Head of caudate nucleus (tissue), 42 donors: ENCODE data around the gene FAT2.

ENCODE experiments used
- DNase-seq, 42 donors: peaks; one replicate each; pipeline versions ENCODE4 v3.0.0 to v3.0.0-alpha.2; 2020 to 2021; ENCODE audit warnings: mixed read lengths in 7 of 42
- intact Hi-C: fragments of 100-400 bp; cut with DNase I; formaldehyde crosslinking; loops from one replicate; pipeline ENCODE4 v1.15.0; 2022

FAT2 gene

DNA sequence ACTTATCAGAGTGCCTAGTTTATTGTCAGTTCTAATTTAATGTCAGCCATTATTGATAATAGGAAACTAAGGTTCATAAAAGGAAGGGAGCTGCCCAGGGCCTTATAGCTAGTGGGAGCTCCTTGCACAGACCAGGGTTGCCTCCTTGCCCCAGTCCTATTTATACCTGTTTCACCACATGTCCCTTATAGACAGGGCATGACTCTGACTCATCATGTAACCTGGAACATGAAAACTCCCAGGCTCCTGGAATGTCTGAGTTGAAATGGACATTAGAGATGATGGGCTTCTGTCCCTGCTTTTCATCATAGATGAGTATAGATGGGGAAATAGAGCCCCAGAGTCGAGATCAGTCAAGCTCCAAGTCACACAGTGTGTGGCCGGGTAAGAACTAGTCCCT is 21.1 kb downstream of the FAT2 start:
- no peak for DNase-seq
- intact Hi-C loops: no loop called here

- intact Hi-C loops: no loop called here
- peak in 18 of 42 donors; percentile 21 to 71 (median 36) for DNase-seq
Measured at GRCh38 chr5:151569132-151570046, 21.7 kb downstream of the FAT2 start.

DNA sequence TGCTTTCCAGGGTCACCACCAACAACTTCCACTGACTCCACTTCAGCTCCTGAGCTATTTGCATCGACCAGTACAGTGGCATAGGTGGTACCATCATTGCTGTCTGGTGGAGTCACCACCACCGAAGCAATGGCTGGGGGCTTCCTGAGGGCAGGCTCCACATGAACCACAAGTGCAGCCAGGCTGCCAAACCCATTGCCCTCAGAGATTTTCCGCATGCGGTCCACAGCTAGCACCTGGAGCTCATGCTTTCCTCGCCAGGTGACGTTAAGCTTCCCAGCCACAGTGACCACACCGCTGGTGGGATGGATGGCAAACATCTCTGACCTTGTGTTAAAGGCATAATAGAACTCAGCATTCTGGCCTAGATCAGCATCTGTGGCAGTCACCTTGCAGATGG is 23.1 kb downstream of the FAT2 start:
- intact Hi-C loops: no loop called here

GRCh38 chr5:151565971-151566370 is 25.2 kb downstream of the FAT2 start:
- no peak for DNase-seq
- intact Hi-C loops: no loop called here

More for the DNA sequence above, 23.1 kb downstream of the FAT2 start:
- DNase-seq: no peak

DNA sequence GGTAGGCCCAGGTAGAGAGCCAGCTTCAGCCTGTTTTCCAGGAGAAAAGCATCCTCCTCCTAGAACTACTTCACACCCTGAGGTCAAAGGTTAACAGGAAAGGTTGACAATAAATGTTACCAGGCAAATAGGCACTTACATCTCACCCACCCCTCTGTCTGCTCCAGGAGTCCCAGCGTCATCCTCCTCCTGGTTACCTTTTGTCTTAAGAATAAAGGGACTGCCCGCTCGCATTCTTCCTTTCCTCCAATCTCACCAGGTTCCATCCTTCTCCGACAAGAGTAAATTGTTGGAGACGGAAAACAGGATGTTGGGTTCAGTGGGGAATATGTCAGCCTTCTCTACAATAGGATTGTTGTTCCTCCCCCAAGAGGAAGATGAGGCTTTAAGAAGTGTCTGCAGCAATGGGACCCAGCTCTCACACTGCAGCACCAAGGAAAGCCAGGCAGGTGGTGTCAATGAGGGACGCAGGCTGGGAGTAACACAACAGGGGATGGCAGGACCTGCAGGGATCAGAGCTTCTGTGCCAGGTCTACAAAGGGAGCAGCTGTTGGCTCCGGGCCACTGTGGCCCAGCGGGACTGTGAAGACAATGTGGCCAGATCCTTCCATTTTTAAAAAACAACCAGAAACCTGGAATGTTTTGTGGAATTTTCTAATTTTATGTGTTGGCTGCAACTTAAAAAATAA is 29.0 kb downstream of the FAT2 start:
- intact Hi-C loops: no loop called here
- DNase-seq: no peak

DNA sequence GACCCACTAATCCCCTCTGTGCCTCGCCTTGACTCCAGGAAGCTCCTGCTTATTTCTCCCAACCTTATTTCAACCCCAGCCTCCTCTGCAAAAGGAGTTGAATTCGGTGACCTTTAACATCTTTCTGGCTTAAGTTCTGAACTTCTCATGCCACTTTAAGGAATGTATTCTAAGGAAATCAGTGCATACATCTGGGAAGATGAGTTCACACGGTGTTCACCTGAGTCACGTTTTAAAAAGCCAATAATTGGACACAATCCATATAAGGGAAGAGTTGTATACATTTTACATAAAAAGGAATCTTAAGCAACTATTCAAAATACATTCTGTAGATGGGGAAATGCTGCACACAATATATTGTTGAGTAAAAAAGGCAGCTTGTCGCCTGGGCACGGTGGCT is 33.2 kb downstream of the FAT2 start:
- no peak for DNase-seq
- intact Hi-C loops: no loop called here

DNA sequence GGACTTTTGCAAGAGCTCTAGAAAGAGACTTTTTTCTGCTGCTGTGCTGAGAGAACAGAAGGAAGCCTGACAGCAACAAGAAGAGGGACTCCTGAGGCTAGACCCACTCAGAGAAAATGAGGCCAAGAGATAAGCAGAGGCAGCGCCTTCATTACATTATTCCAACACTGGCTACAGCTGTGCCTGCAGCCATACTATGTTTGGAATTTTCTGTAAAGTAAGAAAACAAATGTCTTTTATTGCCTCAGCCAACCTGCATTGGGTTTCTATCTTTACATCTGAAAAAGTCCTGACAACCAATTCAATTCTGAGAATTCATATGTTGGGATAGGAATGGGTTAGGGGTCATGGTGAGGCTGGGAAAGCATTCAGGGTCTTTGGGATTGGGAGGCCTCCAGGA is 33.7 kb downstream of the FAT2 start:
- DNase-seq: no peak
- intact Hi-C loops: no loop called here

- intact Hi-C loops: no loop called here
- DNase-seq: peak in 18 of 42 donors; percentile 13 to 49 (median 18)
Measured at GRCh38 chr5:151556806-151557205, 34.3 kb downstream of the FAT2 start.

DNA sequence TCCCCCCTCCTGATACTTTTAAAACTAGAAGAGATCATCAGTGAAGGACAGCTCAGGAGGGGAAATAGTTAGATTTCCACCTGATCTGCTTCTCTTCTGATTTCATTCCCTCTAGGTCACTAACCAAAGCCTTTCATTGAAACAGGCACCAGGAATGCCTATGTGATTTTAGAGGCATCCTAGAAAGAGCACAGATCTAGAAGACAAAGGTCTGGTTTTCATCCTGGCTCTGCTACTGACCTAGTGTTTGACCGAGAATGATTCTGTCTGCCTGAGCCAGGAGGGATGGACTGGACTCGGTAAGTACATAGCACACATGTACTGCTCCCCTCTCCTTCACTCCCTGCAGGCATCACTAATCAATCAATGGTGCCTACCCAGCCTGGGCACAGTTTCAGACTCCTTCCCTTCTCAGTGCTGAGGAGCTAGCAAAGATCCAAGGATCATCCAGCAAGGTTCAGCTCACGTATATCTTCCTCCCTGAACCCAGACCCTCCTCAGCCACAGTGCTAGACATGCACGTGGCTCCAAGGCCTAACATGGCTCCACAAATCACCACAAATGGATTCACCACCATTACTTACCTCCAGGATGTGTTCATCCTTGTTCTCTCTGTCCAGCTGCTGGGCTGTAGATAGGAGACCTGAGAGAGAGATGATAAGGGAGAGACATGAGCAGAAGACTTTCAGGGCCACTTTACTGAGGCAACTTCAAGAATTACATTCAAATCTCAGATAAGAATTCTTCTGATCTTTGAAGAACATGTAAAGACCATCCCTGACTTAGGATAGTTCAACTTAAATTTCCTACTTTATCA is 35.2 kb downstream of the FAT2 start:
- no peak for DNase-seq
- intact Hi-C loops: no loop called here

DNA sequence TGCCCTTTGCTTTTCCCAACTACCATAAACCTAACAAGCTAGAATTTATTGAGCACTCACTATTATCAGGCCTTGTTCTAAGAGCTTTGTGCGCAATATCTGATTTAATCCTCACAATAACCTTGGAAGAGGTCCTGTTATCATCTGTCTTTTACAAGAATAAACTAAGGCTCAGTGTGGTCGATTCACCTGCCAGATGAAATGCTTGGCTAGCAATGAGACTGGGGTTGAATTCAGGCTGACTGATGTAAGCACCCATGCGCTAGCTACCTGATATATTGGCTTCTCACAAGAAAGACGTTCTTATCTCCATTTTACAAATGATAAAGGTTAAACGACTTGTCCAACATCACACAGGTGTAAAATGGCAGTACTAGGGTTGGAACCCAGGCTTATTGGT is 37.4 kb downstream of the FAT2 start:
- DNase-seq: no peak
- intact Hi-C loops: no loop called here

- no peak for DNase-seq
- intact Hi-C loops: no loop called here
Measured at GRCh38 chr5:151553130-151553670, 37.9 kb downstream of the FAT2 start.

DNA sequence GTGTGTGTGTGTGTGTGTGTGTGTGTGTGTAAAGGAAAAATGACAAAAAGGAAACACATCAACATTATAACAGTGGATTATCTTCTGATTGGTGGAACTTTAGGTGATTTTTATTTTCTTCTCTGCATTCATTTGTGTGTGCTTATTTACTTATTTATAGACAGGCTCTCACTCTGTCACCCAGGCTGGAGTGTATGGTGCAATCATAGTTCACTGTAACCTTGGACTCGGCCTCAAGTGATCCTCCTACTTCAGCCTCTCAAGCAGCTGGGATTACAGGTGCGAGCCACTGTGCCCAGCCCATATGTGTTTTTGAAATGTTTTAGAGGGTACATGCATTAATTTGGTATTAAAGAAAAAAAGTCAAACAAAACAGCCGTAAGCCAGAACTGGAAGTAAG is 39.1 kb downstream of the FAT2 start:
- intact Hi-C loops: no loop called here
- DNase-seq: no peak

DNA sequence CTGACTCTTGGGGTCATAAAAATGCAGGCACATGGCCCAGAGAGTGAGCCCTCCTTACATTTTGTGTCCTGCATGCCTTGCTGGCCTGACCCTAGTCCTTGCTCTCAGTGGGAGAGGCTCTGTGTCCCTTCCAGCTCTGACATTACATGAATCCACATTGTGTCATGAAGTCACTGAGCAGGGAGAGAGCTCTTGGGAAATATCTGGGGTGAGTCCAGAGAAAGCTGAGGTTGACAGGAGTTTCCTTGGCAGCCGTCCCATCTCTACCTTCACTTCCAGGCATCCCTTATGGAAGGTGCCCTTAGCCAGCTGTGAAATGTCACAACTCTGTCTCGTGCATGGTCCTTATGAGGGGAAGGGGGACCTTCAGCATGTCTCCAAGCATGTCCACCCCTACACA is 41.0 kb downstream of the FAT2 start:
- intact Hi-C loops: no loop called here
- DNase-seq: no peak

DNA sequence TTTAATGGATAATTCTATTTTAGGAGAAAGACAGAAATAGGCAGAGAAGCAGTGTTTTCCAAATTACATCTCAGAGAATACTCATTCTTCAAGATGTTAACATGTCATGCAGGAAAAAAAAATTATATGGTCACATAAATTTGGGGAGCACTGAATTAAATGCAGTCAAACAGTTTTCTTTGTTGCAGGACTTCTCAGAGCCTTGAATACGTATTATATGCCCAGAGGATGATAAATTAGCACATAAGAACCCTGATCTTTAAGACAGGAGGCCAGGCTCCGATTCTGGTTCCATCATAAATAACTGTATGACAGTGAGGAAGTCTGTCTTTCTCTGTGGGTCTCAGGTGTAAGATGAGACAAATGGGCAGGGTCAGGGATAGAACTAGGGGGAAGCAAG is 41.4 kb downstream of the FAT2 start:
- DNase-seq: no peak
- intact Hi-C loops: no loop called here

DNA sequence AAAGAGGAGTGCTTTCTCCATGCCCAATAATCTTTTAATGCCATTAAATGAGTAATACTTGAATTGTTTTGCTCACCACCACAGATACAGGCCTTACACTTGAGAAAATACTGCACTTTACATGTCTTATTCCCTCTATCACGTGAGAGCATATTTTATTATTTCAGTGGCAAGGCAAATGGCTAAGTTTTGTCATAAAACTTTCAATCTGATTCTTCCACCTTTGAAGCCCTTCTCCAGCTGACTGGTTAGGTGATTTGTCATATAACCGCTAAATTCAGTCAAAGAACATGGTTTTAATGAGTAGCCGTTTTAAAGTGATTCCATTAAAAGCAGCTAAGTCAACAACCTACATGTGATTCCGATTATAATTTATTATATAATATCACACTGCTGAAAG is 43.8 kb downstream of the FAT2 start:
- no peak for DNase-seq

GRCh38 chr5:151541571-151541970 is 49.6 kb downstream of the FAT2 start:
- peak in 4 of 42 donors; percentile 12 to 44 (median 28) for DNase-seq
- intact Hi-C loops: no loop called here

More for the DNA sequence above, 43.8 kb downstream of the FAT2 start:
- intact Hi-C loops: no loop called here
